K562 (cell line): Measurements from ENCODE around the gene ENTREP3. TPM values are rescaled to one million over a fixed set of nuclear protein-coding genes. Genes with fewer than 3 reads are reported as not detected.

Experiments used
- ADNP ChIP-seq: fragments of 200-800 bp; sonication (Bioruptor generic); IDR thresholded peaks from 2 replicates; pipeline ENCODE4 v1.6.1; 2016; ENCODE audit warnings: missing genetic modification characterization, missing compliant biosample characterization
- BRD9 ChIP-seq: fragments of 450-650 bp; IDR thresholded peaks from 2 replicates; pipeline ENCODE4 v1.6.1; 2018; ENCODE audit warnings: low read depth; ENCODE audit not compliant: partially characterized antibody
- CREM ChIP-seq: IDR thresholded peaks from 2 replicates; pipeline ENCODE4 v1.6.1; 2014; ENCODE audit warnings: antibody characterized with exemption, low read depth
- DEAF1 ChIP-seq: fragments of 450-650 bp; formaldehyde crosslinking; IDR thresholded peaks from 2 replicates; pipeline ENCODE4 v1.4.0; 2020; ENCODE audit warnings: mild to moderate bottlenecking, moderate library complexity
- E2F5 ChIP-seq: sonication (generic); formaldehyde crosslinking; IDR thresholded peaks from 2 replicates; pipeline ENCODE4 v1.8.0; 2022; ENCODE audit warnings: mild to moderate bottlenecking, missing genetic modification reagents
- ELF1 ChIP-seq: fragments of 200-800 bp; sonication (Bioruptor generic); IDR thresholded peaks from 2 replicates; pipeline ENCODE4 v1.6.1; 2016; ENCODE audit warnings: missing genetic modification characterization, missing compliant biosample characterization
- JUND ChIP-seq, 2 experiments: IDR thresholded peaks; 2 replicates in 1 of 2; 3 replicates in 1 of 2; pipeline ENCODE4 v1.6.1; 2011; ENCODE audit warnings: borderline replicate concordance in 2 of 2, low read depth in 2 of 2, low read length in 2 of 2, improper control_type of control experiment in 1 of 2, missing biosample characterization in 1 of 2, missing genetic modification characterization in 1 of 2, missing genetic modification reagents in 1 of 2
- MCM2 ChIP-seq: fragments of 450-650 bp; IDR thresholded peaks from 2 replicates; pipeline ENCODE4 v1.6.1; 2017; ENCODE audit warnings: low read depth, mild to moderate bottlenecking
- PHF20 ChIP-seq: fragments of 450-650 bp; IDR thresholded peaks from 2 replicates; pipeline ENCODE4 v1.6.1; 2018; ENCODE audit not compliant: partially characterized antibody
- TCFL5 ChIP-seq: fragments of 250-450 bp; sonication (Bioruptor Pico); conservative IDR thresholded peaks from 2 replicates; pipeline ENCODE4 v1.6.1; 2021; ENCODE audit warnings: mild to moderate bottlenecking, moderate library complexity, matching md5 sums
- TFAM ChIP-seq: fragments of 250-450 bp; sonication (Bioruptor Pico); conservative IDR thresholded peaks from 2 replicates; pipeline ENCODE4 v1.5.0; 2021; ENCODE audit warnings: mild to moderate bottlenecking, moderate library complexity
- VEZF1 ChIP-seq: fragments of 200-800 bp; sonication (Bioruptor generic); IDR thresholded peaks from 2 replicates; pipeline ENCODE4 v1.6.1; 2017; ENCODE audit warnings: missing genetic modification characterization, missing compliant biosample characterization
- ZBED1 ChIP-seq: IDR thresholded peaks from 2 replicates; pipeline ENCODE4 v1.6.1; 2014
- ZBTB34 ChIP-seq: fragments of 250-450 bp; sonication (Bioruptor Pico); IDR thresholded peaks from 2 replicates; pipeline ENCODE4 v1.8.0; 2021; ENCODE audit warnings: mild to moderate bottlenecking, moderate library complexity
- ZNF140 ChIP-seq: fragments of 250-450 bp; sonication (Bioruptor Pico); IDR thresholded peaks from 2 replicates; pipeline ENCODE4 v1.8.0; 2021; ENCODE audit warnings: moderate library complexity, mild to moderate bottlenecking, inconsistent platforms
- ZNF224 ChIP-seq: sonication (generic); formaldehyde crosslinking; IDR thresholded peaks from 2 replicates; pipeline ENCODE4 v1.8.0; 2022; ENCODE audit warnings: mild to moderate bottlenecking, missing genetic modification reagents
- ZNF75A ChIP-seq: fragments of 450-650 bp; formaldehyde crosslinking; IDR thresholded peaks from 2 replicates; pipeline ENCODE4 v1.4.0; 2020; ENCODE audit warnings: mild to moderate bottlenecking
- ZNF764 ChIP-seq: fragments of 250-450 bp; sonication (Bioruptor Pico); IDR thresholded peaks from 2 replicates; pipeline ENCODE4 v1.4.0; 2020; ENCODE audit warnings: low read depth, mild to moderate bottlenecking, moderate library complexity
- ZNF785 ChIP-seq: fragments of 250-450 bp; sonication (Bioruptor Pico); IDR thresholded peaks from 2 replicates; pipeline ENCODE4 v1.4.0; 2020; ENCODE audit warnings: mild to moderate bottlenecking
- polyA plus RNA-seq, 8 experiments: library from polyadenylated mRNA; depleted of rRNA in 4 of 8; stranded (reverse) in 5 of 8; unstranded in 3 of 8; fragments of >200 nt; fragmentation: Nextera tagmentation in 2 of 8; fragmentation: Illumina TruSeq in 1 of 8; extraction: Ambion mirVana in 2 of 8; extraction: Trizol in 1 of 8; gene quantifications; 2 replicates each; pipeline versions ENCODE4 v1.2.1 to v1.2.3, GENCODE V29; 2011 to 2014; ENCODE audit warnings: inconsistent platforms in 1 of 8, missing spikeins in 1 of 8
- total RNA-seq, 7 experiments: library from RNA; depleted of rRNA in 6 of 7; stranded (reverse); fragments of >200 nt in 6 of 7; fragmentation: Illumina TruSeq in 2 of 7; extraction: Trizol in 2 of 7; gene quantifications; 2 replicates each; pipeline versions ENCODE4 v1.2.1 to v1.2.3, GENCODE V29; 2011 to 2021; ENCODE audit warnings: low replicate concordance in 1 of 7
- TF ChIP-seq, protein P1 (sequence below): fragments of 250-450 bp; sonication (Bioruptor Pico); IDR thresholded peaks from 2 replicates; pipeline ENCODE4 v1.8.0; 2022; ENCODE audit warnings: inconsistent platforms

Gene ENTREP3
- total and polyA plus RNA-seq, 9 of the 15 experiments (the other 6 are each of a cell fraction or from before 2014, with no cell fraction given) = 1.9 to 41.8 (median 5.9) TPM

GRCh38 chr1:155255243-155256007 lies at the start of gene ENTREP3 (continued):
- no peak for TF ChIP-seq TCFL5 (CRISPR knock-in tag)
- no peak for TF ChIP-seq ZNF140 (CRISPR knock-in tag)
- peak; percentile 78 for TF ChIP-seq CREM
- TF ChIP-seq E2F5 = no peak
- TF ChIP-seq ZBED1 = no peak
- no peak for TF ChIP-seq MCM2
- TF ChIP-seq ZBTB34 (CRISPR knock-in tag) = no peak
- TF ChIP-seq, protein P1, sequence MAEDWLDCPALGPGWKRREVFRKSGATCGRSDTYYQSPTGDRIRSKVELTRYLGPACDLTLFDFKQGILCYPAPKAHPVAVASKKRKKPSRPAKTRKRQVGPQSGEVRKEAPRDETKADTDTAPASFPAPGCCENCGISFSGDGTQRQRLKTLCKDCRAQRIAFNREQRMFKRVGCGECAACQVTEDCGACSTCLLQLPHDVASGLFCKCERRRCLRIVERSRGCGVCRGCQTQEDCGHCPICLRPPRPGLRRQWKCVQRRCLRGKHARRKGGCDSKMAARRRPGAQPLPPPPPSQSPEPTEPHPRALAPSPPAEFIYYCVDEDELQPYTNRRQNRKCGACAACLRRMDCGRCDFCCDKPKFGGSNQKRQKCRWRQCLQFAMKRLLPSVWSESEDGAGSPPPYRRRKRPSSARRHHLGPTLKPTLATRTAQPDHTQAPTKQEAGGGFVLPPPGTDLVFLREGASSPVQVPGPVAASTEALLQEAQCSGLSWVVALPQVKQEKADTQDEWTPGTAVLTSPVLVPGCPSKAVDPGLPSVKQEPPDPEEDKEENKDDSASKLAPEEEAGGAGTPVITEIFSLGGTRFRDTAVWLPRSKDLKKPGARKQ (CRISPR knock-in tag) = no peak
- no peak for TF ChIP-seq BRD9
- no peak for TF ChIP-seq ZNF224 (CRISPR knock-in tag)
- TF ChIP-seq ZNF785 = no peak
- TF ChIP-seq ZNF75A (CRISPR knock-in tag) = no peak
- TF ChIP-seq ELF1 (tag) = no peak
- peak; percentile 99 for TF ChIP-seq VEZF1 (CRISPR knock-in tag)
- TF ChIP-seq ADNP (tag) = no peak
- TF ChIP-seq DEAF1 (CRISPR knock-in tag) = no peak
- TF ChIP-seq TFAM (CRISPR knock-in tag) = no peak
- TF ChIP-seq PHF20 = peak; percentile 38
- 0 out of 2 replicates have a peak, but pooled peaks have one; percentile 7 for TF ChIP-seq JUND (IDR thresholded peaks at IDR 0.05; ENCODE audit: borderline replicate concordance, low read depth, low read length)
- TF ChIP-seq JUND (tag; IDR thresholded peaks at IDR 0.05; ENCODE audit: borderline replicate concordance, low read depth, low read length) = no peak; the same call in 2 of the 3 replicates
- no peak for TF ChIP-seq ZNF764 (CRISPR knock-in tag)
